GM21529 (cell line): ENCODE results near the gene CCDC71L.

ENCODE experiments used
- ATAC-seq: cut with Tn5 transposase; IDR thresholded peaks from one replicate; pipeline ENCODE4 v1.9.1; 2021; ENCODE audit not compliant: unreplicated experiment

The CCDC71L gene

GRCh38 chr7:106609416-106609815 is 51.5 kb downstream of the CCDC71L start:
- no peak for ATAC-seq

- ATAC-seq, result no peak
Observed at GRCh38 chr7:106608661-106609060, 52.3 kb downstream of the CCDC71L start.
